GM18498 (cell line): ENCODE measurements around the gene FFAR3.

Experiments used
- ATAC-seq: cut with Tn5 transposase; IDR thresholded peaks from one replicate; pipeline ENCODE4 v1.9.1; 2021; ENCODE audit warnings: mild to moderate bottlenecking, moderate library complexity; ENCODE audit not compliant: unreplicated experiment

FFAR3 gene

DNA sequence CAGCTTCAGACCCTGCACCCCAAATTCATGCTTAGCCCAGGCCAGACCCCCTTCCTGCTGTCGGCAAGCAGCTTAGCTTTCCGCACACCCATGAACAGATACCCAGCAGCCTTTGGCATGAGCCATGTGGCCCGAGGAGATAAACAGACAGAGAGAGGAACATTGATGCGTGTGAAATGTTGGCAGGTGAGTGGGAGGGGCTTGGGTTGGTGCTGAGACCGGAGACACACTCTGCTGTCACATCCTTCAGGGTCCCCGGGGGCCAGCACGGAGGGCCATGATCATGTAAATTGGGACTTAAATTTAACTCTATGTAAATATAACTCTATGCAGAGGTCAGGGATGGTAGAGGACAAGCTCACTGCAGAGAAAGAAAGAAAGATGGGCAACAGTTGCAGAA is 27.8 kb upstream of the FFAR3 start:
- ATAC-seq, result peak; percentile 56

GRCh38 chr19:35331551-35332214 is 26.6 kb upstream of the FFAR3 start:
- no peak for ATAC-seq

GRCh38 chr19:35332817-35333216 is 25.4 kb upstream of the FFAR3 start:
- no peak for ATAC-seq

DNA sequence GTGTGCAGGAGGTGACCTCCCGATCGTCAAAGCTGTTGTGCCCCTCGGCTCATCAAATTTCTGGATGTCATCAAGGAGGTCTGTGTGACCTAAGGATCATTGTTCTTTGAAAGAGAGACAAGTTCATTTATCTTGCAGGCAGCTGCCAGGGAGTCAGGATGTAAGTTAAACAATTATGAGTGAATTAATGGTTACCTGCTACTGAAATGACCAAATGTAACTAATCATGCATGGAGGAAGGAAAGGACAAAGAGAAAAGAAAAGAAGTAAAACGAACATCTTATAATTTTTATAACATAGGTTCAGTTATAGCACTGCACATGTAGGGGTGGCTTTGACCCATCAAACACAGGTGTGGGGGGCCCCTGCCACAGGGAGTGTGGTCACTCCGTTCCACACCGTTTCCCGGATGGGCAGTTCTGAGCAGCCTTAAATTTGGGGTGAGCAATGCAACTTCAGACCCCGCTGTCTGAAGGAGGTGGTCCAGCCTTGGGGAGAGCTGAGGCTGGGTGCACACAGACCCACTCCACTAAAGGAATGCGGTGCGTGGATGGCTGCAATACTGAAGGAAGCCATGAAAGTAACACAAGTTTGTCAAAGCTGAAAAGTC is 24.0 kb upstream of the FFAR3 start:
- ATAC-seq, result no peak

- ATAC-seq, result no peak
Measured at GRCh38 chr19:35336166-35336955, 21.9 kb upstream of the FFAR3 start.

DNA sequence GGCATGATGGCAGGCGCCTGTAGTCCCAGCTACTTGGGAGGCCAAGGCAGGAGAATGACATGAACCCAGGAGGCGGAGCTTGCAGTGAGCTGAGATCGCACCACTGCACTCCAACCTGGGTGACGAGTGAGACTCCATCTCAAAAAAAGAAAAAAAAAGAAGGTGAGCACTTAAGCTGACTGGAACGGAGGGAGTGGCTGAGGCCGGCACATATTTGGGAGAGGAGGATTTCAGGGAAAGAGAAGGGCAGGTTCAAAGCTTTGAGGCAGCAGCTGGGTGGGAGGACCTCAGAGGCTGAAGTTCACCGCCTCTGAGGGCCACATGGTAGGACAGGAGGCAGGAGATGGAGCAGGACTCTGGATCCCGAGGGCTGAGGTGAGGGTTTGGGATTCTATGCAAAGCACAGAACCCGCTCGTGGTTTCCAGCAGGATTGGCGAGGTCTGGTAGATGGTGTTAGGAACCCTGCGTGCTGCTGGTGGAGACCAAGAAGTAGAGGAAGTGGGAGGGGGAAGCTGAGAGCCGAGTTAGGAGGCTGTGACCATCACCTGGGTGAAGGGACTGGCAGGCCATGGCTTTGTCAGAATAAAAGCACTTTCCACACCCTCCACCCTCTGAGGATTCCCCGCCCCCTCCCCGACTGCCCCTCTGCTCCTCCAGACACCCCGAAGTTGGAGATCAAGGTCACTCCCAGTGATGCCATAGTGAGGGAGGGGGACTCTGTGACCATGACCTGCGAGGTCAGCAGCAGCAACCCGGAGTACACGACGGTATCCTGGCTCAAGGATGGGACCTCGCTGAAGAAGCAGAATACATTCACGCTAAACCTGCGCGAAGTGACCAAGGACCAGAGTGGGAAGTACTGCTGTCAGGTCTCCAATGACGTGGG is 20.9 kb upstream of the FFAR3 start:
- ATAC-seq, result no peak

DNA sequence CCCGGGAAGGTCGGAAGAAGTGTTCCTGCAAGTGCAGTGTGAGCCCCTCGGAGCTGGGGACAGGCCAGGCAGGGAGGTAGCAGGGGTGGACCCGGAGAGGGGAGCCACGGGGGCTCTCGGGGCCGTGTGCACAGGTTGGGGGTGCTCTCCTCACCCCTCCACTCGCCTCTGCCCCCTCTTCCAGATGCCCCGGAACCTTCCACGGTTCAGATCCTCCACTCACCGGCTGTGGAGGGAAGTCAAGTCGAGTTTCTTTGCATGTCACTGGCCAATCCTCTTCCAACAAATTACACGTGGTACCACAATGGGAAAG is 20.3 kb upstream of the FFAR3 start:
- ATAC-seq, result no peak

DNA sequence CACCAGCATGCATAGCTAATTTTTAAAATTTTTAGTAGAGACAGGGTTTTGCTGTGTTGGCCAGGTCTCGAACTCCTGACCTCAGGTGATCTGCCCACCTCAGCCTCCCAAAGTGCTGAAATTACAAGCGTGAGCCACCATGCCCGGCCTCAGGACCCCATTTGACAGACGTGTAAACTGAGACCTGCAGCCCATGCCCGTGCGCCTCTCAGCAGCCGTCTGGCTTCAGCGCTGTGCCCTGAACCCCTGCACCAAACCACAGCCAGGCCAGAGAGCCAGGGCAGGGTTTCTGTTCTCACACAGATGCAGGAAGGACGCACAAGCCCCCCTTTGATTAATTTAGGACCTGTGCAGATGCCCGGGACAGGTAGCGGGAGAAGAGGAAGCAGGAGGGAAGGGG is 17.8 kb upstream of the FFAR3 start:
- ATAC-seq, result no peak

GRCh38 chr19:35341006-35341405 is 17.3 kb upstream of the FFAR3 start:
- ATAC-seq, result no peak

DNA sequence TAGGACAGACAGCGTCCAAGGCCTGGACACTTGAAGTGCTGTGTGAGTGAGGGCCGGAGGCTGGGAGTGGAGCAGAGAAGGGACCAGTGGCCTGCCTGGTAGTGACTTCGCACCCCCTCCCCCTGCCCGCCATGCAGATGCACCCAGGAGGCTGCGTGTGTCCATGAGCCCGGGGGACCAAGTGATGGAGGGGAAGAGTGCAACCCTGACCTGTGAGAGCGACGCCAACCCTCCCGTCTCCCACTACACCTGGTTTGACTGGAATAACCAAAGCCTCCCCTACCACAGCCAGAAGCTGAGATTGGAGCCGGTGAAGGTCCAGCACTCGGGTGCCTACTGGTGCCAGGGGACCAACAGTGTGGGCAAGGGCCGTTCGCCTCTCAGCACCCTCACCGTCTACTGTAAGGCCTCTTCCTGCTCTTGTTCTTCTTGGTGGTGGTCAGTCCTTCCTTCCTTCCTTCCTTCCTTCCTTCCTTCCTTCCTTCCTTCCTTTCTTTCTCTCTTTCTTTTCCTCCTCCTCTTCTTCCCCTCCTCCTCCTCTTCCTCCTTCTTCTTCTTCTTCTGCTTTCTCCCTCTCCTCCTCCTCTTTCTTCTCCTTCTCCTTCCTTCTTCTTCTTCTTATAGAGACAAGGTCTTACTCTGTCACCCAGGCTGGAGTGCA is 16.6 kb upstream of the FFAR3 start:
- no peak for ATAC-seq

GRCh38 chr19:35342430-35342829 is 15.8 kb upstream of the FFAR3 start:
- no peak for ATAC-seq

GRCh38 chr19:35344511-35345031 is 13.7 kb upstream of the FFAR3 start:
- ATAC-seq, result no peak

DNA sequence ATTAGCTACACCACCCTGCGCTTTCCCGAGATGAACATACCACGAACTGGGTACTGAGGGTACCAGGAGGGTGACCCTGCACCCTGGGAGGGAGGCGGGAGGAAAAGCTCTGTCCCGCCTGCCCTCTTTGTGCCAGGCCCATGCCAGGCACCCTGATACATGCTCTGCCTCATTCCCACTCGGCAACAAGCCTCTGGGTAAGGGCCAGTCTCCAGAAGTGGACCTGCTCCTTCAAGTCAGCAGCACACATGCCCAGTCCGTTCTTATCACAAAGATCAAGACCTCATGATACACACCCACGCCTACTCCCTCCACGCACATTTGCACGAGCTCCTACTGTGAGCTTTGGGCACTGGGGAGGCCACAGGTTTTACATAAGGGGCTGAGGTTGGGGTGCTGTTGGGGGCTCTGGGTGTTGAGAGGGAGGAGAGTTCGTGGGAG is 12.6 kb upstream of the FFAR3 start:
- ATAC-seq, result no peak

- peak; percentile 34 for ATAC-seq
Measured at GRCh38 chr19:35346193-35347052, 11.8 kb upstream of the FFAR3 start.

GRCh38 chr19:35347171-35347929 is 10.9 kb upstream of the FFAR3 start, which contains the start of gene FFAR1:
TSS of gene FFAR1 (plus strand) at chr19:35347902. CDS start at chr19:35351552, 3,650 bp downstream.
- peak; percentile 63 for ATAC-seq

GRCh38 chr19:35347930-35348298 is 10.3 kb upstream of the FFAR3 start:
- ATAC-seq, result no peak

DNA sequence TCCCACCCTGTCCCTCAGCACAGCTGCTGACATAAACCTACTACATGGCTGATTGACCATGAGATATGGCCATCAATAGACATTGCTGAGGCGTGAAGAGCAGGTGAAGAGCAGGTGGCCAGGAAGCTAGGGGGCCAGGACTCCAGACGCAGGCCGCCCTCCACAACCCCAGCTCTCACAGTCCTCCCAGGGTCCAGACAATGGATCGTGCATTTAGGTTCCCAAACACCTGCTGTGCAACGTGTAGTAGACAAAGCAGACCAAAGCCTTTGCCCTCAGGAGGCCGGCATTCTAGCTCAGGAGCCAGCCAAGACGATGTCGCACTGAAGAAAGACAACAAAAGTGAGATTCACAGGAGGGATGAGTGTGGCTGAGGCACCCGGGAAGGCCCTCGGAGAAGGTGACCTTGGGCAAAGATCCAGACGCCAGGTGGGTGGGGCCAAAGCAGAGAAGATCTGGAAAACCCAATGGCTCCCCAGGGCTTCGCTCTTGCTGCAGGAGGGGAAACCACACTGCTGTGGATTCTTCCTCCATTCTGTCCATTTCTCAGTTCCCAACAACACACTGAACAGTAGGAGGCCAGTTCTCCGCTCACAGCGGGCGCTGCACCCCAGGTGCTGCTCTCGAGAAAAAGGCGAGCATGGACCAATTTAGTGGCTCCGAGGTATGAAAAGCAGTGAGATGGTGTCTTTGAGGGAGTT is 9.2 kb upstream of the FFAR3 start:
- ATAC-seq, result no peak
